Memory B cell (primary cell): ENCODE measurements around the gene AXIN2.
"Not testable (repeated sequence)": the region's sequence is repeated elsewhere in the genome, so short reads cannot be mapped to it uniquely, and the experiment has no call there.

ENCODE experiments used
- ATAC-seq: fragments of 150-1000 bp; cut with Tn5 transposase; 2 replicates; pipeline ENCODE4 v1.10.0; 2021; ENCODE audit warnings: low read depth, mild to moderate bottlenecking, moderate library complexity
- DNase-seq, 2 donors: peaks; one replicate each; pipeline ENCODE4 v3.0.0; 2022; ENCODE audit warnings: low spot score in 2 of 2
- H3K27ac Mint-ChIP-seq: one replicate; pipeline ENCODE4 v1.8.0; 2022; ENCODE audit warnings: mild to moderate bottlenecking, moderate library complexity, mixed read lengths
- H3K27me3 Mint-ChIP-seq: one replicate; pipeline ENCODE4 v1.8.0; 2022; ENCODE audit warnings: mixed read lengths
- H3K36me3 Mint-ChIP-seq: one replicate; pipeline ENCODE4 v1.8.0; 2022; ENCODE audit warnings: mild to moderate bottlenecking, mixed read lengths
- H3K4me1 Mint-ChIP-seq: one replicate; pipeline ENCODE4 v1.8.0; 2022; ENCODE audit warnings: mixed read lengths
- H3K4me3 Mint-ChIP-seq: one replicate; pipeline ENCODE4 v1.8.0; 2022; ENCODE audit warnings: mild to moderate bottlenecking, moderate library complexity, mixed read lengths
- H3K9me3 Mint-ChIP-seq: one replicate; pipeline ENCODE4 v1.8.0; 2022; ENCODE audit warnings: mixed read lengths

AXIN2 gene

GRCh38 chr17:65530523-65531255, 30.8 kb downstream of the AXIN2 start:
- ATAC-seq (no peak), DNase-seq (no peak)
- Mint-ChIP-seq H3K36me3 (no peaks in the 10 kb centered on the region), H3K9me3 (no peaks in the 10 kb centered on the region), H3K4me1 (no peaks in the 10 kb centered on the region), H3K27ac (no peak overlapping the region), H3K27me3 (no peaks in the 10 kb centered on the region), H3K4me3 (no peak overlapping the region)

GRCh38 chr17:65529761-65530522, 31.5 kb downstream of the AXIN2 start:
- no peak for DNase-seq
- ATAC-seq, result no peak
- H3K9me3 Mint-ChIP-seq, result no peaks in the 10 kb centered on the region
- H3K4me3 Mint-ChIP-seq, result no peak overlapping the region
- no peaks in the 10 kb centered on the region for H3K4me1 Mint-ChIP-seq
- no peaks in the 10 kb centered on the region for H3K27me3 Mint-ChIP-seq
- no peaks in the 10 kb centered on the region for H3K36me3 Mint-ChIP-seq
- H3K27ac Mint-ChIP-seq, result no peak overlapping the region

- Mint-ChIP-seq H3K9me3 (no peaks in the 10 kb centered on the region), H3K27ac (no peak overlapping the region), H3K27me3 (no peaks in the 10 kb centered on the region), H3K4me1 (no peaks in the 10 kb centered on the region), H3K36me3 (no peaks in the 10 kb centered on the region), H3K4me3 (no peak overlapping the region)
- DNase-seq, result no peak
- no peak for ATAC-seq
These were observed 32.3 kb downstream of the AXIN2 start for GRCh38 chr17:65529040-65529633.

- Mint-ChIP-seq H3K4me1 (no peaks in the 10 kb centered on the region), H3K9me3 (no peaks in the 10 kb centered on the region), H3K27me3 (no peaks in the 10 kb centered on the region), H3K4me3 (no peak overlapping the region), H3K27ac (no peak overlapping the region), H3K36me3 (no peaks in the 10 kb centered on the region)
- DNase-seq (no peak), ATAC-seq (no peak)
These were observed 33.4 kb downstream of the AXIN2 start for GRCh38 chr17:65527857-65528591.

GRCh38 chr17:65527381-65527780, 34.1 kb downstream of the AXIN2 start:
- H3K36me3 Mint-ChIP-seq, result no peaks in the 10 kb centered on the region
- no peak for DNase-seq
- no peaks in the 10 kb centered on the region for H3K4me1 Mint-ChIP-seq
- no peak for ATAC-seq
- peaks cover 1% of the 10 kb centered on the region for H3K27me3 Mint-ChIP-seq
- no peak overlapping the region for H3K4me3 Mint-ChIP-seq
- H3K27ac Mint-ChIP-seq, result no peak overlapping the region
- no peaks in the 10 kb centered on the region for H3K9me3 Mint-ChIP-seq

GRCh38 chr17:65526854-65527253, 34.6 kb downstream of the AXIN2 start:
- H3K4me3 Mint-ChIP-seq, H3K9me3 Mint-ChIP-seq, ATAC-seq, H3K36me3 Mint-ChIP-seq, H3K27ac Mint-ChIP-seq, H3K27me3 Mint-ChIP-seq, DNase-seq, H3K4me1 Mint-ChIP-seq: not testable (repeated sequence)

GRCh38 chr17:65523853-65524664, 37.4 kb downstream of the AXIN2 start:
- peaks cover 5% of the 10 kb centered on the region for H3K27me3 Mint-ChIP-seq

GRCh38 chr17:65523411-65523810, 38.0 kb downstream of the AXIN2 start:
- Mint-ChIP-seq H3K4me1 (no peaks in the 10 kb centered on the region), H3K4me3 (no peak overlapping the region), H3K27me3 (peaks cover 7% of the 10 kb centered on the region), H3K27ac (no peak overlapping the region), H3K36me3 (no peaks in the 10 kb centered on the region), H3K9me3 (peaks cover 1% of the 10 kb centered on the region)
- ATAC-seq, result no peak
- no peak for DNase-seq

More at GRCh38 chr17:65523853-65524664, 37.4 kb downstream of the AXIN2 start:
- H3K4me1 Mint-ChIP-seq, result no peaks in the 10 kb centered on the region
- DNase-seq, result no peak
- no peak overlapping the region for H3K27ac Mint-ChIP-seq
- no peak for ATAC-seq
- no peaks in the 10 kb centered on the region for H3K36me3 Mint-ChIP-seq
- H3K4me3 Mint-ChIP-seq, result no peak overlapping the region
- no peaks in the 10 kb centered on the region for H3K9me3 Mint-ChIP-seq

- Mint-ChIP-seq H3K9me3 (peaks cover 2% of the 10 kb centered on the region), H3K36me3 (no peaks in the 10 kb centered on the region), H3K4me3 (no peak overlapping the region), H3K27me3 (peaks cover 7% of the 10 kb centered on the region), H3K27ac (no peak overlapping the region), H3K4me1 (no peaks in the 10 kb centered on the region)
- DNase-seq (no peak), ATAC-seq (no peak)
These were observed 38.6 kb downstream of the AXIN2 start for GRCh38 chr17:65522751-65523404.

GRCh38 chr17:65519462-65519861, 42.0 kb downstream of the AXIN2 start:
- no peak overlapping the region for H3K4me3 Mint-ChIP-seq
- H3K27ac Mint-ChIP-seq, result no peak overlapping the region
- H3K36me3 Mint-ChIP-seq, result no peaks in the 10 kb centered on the region
- peaks cover 2% of the 10 kb centered on the region for H3K9me3 Mint-ChIP-seq
- no peak for ATAC-seq
- no peak for DNase-seq
- peaks cover 7% of the 10 kb centered on the region for H3K27me3 Mint-ChIP-seq
- H3K4me1 Mint-ChIP-seq, result no peaks in the 10 kb centered on the region

GRCh38 chr17:65518256-65518655, 43.2 kb downstream of the AXIN2 start:
- Mint-ChIP-seq H3K4me3 (no peak overlapping the region), H3K9me3 (peaks cover 2% of the 10 kb centered on the region), H3K4me1 (no peaks in the 10 kb centered on the region), H3K27me3 (peaks cover 10% of the 10 kb centered on the region), H3K36me3 (no peaks in the 10 kb centered on the region), H3K27ac (no peak overlapping the region)
- DNase-seq, result no peak
- ATAC-seq, result no peak

GRCh38 chr17:65515959-65516948, 45.2 kb downstream of the AXIN2 start:
- peaks cover 2% of the 10 kb centered on the region for H3K9me3 Mint-ChIP-seq
- no peak overlapping the region for H3K27ac Mint-ChIP-seq
- H3K36me3 Mint-ChIP-seq, result no peaks in the 10 kb centered on the region
- no peak for ATAC-seq
- no peak overlapping the region for H3K4me3 Mint-ChIP-seq
- H3K27me3 Mint-ChIP-seq, result peaks cover 8% of the 10 kb centered on the region
- no peaks in the 10 kb centered on the region for H3K4me1 Mint-ChIP-seq
- no peak for DNase-seq
